ENCODE data around the gene PDE4B. TPM values are rescaled to one million over a fixed set of nuclear protein-coding genes. Genes with fewer than 3 reads are reported as not detected.

The PDE4B gene
- total RNA-seq, 3 donors from 2014 or later: 8.0 to 207 (median 54.4) TPM

DNA sequence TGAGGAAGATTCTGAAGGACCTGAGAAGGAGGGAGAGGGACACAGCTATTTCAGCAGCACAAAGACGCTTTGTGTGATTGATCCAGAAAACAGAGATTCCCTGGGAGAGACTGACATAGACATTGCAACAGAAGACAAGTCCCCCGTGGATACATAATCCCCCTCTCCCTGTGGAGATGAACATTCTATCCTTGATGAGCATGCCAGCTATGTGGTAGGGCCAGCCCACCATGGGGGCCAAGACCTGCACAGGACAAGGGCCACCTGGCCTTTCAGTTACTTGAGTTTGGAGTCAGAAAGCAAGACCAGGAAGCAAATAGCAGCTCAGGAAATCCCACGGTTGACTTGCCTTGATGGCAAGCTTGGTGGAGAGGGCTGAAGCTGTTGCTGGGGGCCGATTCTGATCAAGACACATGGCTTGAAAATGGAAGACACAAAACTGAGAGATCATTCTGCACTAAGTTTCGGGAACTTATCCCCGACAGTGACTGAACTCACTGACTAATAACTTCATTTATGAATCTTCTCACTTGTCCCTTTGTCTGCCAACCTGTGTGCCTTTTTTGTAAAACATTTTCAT lies 579.9 kb downstream of the PDE4B start:
- H3K27me3 ChIP-seq: no peaks in the 10 kb centered on the region
- peak overlapping the region in 1 of 2 donors; percentile 71 for H3K27ac ChIP-seq
- TF ChIP-seq, protein P1, sequence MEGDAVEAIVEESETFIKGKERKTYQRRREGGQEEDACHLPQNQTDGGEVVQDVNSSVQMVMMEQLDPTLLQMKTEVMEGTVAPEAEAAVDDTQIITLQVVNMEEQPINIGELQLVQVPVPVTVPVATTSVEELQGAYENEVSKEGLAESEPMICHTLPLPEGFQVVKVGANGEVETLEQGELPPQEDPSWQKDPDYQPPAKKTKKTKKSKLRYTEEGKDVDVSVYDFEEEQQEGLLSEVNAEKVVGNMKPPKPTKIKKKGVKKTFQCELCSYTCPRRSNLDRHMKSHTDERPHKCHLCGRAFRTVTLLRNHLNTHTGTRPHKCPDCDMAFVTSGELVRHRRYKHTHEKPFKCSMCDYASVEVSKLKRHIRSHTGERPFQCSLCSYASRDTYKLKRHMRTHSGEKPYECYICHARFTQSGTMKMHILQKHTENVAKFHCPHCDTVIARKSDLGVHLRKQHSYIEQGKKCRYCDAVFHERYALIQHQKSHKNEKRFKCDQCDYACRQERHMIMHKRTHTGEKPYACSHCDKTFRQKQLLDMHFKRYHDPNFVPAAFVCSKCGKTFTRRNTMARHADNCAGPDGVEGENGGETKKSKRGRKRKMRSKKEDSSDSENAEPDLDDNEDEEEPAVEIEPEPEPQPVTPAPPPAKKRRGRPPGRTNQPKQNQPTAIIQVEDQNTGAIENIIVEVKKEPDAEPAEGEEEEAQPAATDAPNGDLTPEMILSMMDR (IDR thresholded peaks at IDR 0.05): no peak
- TF ChIP-seq POLR2A (IDR thresholded peaks at IDR 0.05) (no peak), POLR2AphosphoS5 (IDR thresholded peaks at IDR 0.05) (no peak)
- H3K4me1 ChIP-seq: no peaks in the 10 kb centered on the region
- H3K36me3 ChIP-seq: no peaks in the 10 kb centered on the region
- no peaks in the 10 kb centered on the region for H3K9me3 ChIP-seq
- DNase-seq (ENCODE audit: low spot score in 2 of 2): no peak
- intact Hi-C loops (cut with DNase I; ENCODE audit: low total_unique reads): no loop called here
- H3K4me3 ChIP-seq: no peak overlapping the region

DNA sequence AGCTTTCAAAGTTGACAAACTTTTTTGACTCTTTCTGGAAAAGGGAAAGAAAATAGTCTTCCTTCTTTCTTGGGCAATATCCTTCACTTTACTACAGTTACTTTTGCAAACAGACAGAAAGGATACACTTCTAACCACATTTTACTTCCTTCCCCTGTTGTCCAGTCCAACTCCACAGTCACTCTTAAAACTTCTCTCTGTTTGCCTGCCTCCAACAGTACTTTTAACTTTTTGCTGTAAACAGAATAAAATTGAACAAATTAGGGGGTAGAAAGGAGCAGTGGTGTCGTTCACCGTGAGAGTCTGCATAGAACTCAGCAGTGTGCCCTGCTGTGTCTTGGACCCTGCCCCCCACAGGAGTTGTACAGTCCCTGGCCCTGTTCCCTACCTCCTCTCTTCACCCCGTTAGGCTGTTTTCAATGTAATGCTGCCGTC lies 580.5 kb downstream of the PDE4B start:
- Histone ChIP-seq H3K27ac (peak overlapping the region in 1 of 2 donors; percentile 71), H3K4me3 (no peak overlapping the region), H3K36me3 (no peaks in the 10 kb centered on the region), H3K27me3 (no peaks in the 10 kb centered on the region), H3K9me3 (no peaks in the 10 kb centered on the region), H3K4me1 (no peaks in the 10 kb centered on the region)
- intact Hi-C loops (cut with DNase I; ENCODE audit: low total_unique reads): no loop called here
- DNase-seq (ENCODE audit: low spot score in 2 of 2): no peak
- TF ChIP-seq, protein P1 (IDR thresholded peaks at IDR 0.05): no peak
- no peak for TF ChIP-seq POLR2AphosphoS5 (IDR thresholded peaks at IDR 0.05)
- TF ChIP-seq POLR2A (IDR thresholded peaks at IDR 0.05): no peak

DNA sequence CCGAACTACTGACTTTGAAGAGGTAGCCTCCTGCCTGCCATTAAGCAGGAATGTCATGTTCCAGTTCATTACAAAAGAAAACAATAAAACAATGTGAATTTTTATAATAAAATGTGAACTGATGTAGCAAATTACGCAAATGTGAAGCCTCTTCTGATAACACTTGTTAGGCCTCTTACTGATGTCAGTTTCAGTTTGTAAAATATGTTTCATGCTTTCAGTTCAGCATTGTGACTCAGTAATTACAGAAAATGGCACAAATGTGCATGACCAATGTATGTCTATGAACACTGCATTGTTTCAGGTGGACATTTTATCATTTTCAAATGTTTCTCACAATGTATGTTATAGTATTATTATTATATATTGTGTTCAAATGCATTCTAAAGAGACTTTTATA lies 581.5 kb downstream of the PDE4B start:
- Histone ChIP-seq H3K9me3 (no peaks in the 10 kb centered on the region), H3K4me1 (no peaks in the 10 kb centered on the region), H3K36me3 (no peaks in the 10 kb centered on the region), H3K27ac (peak overlapping the region; percentile 19 to 61), H3K4me3 (no peak overlapping the region), H3K27me3 (no peaks in the 10 kb centered on the region)
- TF ChIP-seq, protein P1 (IDR thresholded peaks at IDR 0.05): no peak
- no peak for TF ChIP-seq POLR2A (IDR thresholded peaks at IDR 0.05)
- TF ChIP-seq POLR2AphosphoS5 (IDR thresholded peaks at IDR 0.05): no peak
- intact Hi-C loops (cut with DNase I; ENCODE audit: low total_unique reads): no loop called here
- no peak for DNase-seq (ENCODE audit: low spot score in 2 of 2)

DNA sequence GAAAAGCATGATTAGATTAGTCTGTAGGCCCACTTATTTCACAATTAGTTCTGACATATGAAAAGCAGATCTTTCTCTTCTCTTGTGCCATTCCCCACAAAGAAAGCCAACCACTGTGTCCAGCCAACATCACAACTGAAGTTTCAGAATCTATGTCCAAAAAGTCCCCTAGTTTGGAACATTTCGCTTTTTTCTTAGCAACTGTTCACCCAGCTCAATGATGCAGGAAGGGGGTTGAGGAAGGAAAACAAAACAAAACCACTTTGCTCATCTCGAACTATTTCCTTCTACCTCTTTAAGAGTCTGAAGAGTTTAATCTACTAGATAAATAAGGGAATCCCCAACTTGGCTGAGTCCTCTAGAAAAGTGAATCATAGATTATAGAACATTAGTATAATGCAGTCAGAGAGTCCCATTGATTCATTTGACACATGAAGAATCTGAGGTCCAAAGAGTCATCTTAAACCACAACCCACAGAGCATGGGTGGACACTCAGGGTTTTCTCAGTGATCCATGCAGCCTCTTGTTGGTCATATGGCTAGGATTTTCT lies 581.9 kb downstream of the PDE4B start:
- Histone ChIP-seq H3K4me1 (no peaks in the 10 kb centered on the region), H3K9me3 (no peaks in the 10 kb centered on the region), H3K4me3 (no peak overlapping the region), H3K27ac (peak overlapping the region; percentile 19 to 61), H3K27me3 (no peaks in the 10 kb centered on the region), H3K36me3 (no peaks in the 10 kb centered on the region)
- TF ChIP-seq POLR2AphosphoS5 (IDR thresholded peaks at IDR 0.05) (no peak), POLR2A (IDR thresholded peaks at IDR 0.05) (no peak)
- TF ChIP-seq, protein P1 (IDR thresholded peaks at IDR 0.05): no peak
- no peak for DNase-seq (ENCODE audit: low spot score in 2 of 2)
- intact Hi-C loops (cut with DNase I; ENCODE audit: low total_unique reads): no loop called here

DNA sequence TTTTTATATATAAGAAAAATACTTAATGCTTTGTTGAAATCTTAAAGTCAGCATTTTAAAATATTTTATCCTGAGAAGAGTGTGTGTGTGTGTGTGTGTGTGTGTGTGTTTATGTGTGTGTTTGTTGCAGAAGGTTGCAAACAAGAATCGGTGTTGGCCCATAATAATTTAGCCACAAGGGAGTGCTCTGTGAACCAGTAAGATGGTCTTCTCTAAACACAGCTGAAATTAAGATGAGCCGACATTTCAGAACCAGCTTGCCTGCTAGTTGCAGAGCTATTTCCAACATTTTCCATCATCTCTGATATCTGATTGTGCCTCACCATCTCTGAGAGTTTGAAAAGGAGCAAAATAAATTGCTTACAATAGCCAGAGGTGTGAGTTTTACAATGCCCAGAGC lies 582.4 kb downstream of the PDE4B start:
- Histone ChIP-seq H3K27ac (peak overlapping the region in 1 of 2 donors; percentile 61), H3K9me3 (no peaks in the 10 kb centered on the region), H3K4me1 (no peaks in the 10 kb centered on the region), H3K36me3 (no peaks in the 10 kb centered on the region), H3K4me3 (no peak overlapping the region), H3K27me3 (no peaks in the 10 kb centered on the region)
- intact Hi-C loops (cut with DNase I; ENCODE audit: low total_unique reads): no loop called here
- DNase-seq (ENCODE audit: low spot score in 2 of 2): no peak
- TF ChIP-seq POLR2AphosphoS5 (IDR thresholded peaks at IDR 0.05): no peak
- TF ChIP-seq, protein P1 (IDR thresholded peaks at IDR 0.05): no peak
- TF ChIP-seq POLR2A (IDR thresholded peaks at IDR 0.05): no peak
